Measurements from ENCODE around the gene ABCA12.

DNA sequence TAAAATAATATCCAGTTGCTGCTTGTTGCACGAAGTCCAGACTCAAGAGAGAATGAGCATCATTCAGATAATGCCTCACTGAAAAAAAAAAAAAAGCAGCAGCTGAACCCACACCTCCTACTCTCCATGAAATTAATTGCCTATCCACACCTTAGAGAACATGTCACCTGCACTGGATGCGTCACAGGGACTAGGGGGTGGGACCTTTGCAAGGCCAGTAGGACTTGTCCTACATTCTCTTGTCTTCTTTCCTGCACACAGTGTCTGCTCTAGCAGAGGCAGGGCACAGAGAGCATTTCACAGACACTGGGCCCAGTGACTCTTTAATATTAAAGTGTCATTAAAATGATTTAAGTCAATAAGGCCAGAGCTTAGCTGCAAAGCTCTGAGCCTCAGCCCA is at the start of gene ABCA12:
- TF ChIP-seq FOXA1 (IDR thresholded peaks at IDR 0.05) (no peak), FOXM1 (IDR thresholded peaks at IDR 0.05; ENCODE audit: borderline replicate concordance) (no peak), ARNT (IDR thresholded peaks at IDR 0.05) (no peak), BHLHE40 (IDR thresholded peaks at IDR 0.05; ENCODE audit: borderline replicate concordance) (no peak), HDGF (IDR thresholded peaks at IDR 0.05; ENCODE audit: borderline replicate concordance) (no peak), TARDBP (IDR thresholded peaks at IDR 0.05) (no peak)
- TF ChIP-seq, protein P1, sequence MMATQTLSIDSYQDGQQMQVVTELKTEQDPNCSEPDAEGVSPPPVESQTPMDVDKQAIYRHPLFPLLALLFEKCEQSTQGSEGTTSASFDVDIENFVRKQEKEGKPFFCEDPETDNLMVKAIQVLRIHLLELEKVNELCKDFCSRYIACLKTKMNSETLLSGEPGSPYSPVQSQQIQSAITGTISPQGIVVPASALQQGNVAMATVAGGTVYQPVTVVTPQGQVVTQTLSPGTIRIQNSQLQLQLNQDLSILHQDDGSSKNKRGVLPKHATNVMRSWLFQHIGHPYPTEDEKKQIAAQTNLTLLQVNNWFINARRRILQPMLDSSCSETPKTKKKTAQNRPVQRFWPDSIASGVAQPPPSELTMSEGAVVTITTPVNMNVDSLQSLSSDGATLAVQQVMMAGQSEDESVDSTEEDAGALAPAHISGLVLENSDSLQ (IDR thresholded peaks at IDR 0.05) = no peak

All from HEK293T (cell line).